HG02970 (cell line): ENCODE data around the gene ZNF536.

Experiments used
- ATAC-seq: cut with Tn5 transposase; IDR thresholded peaks from one replicate; pipeline ENCODE4 v1.9.1; 2021; ENCODE audit warnings: mild to moderate bottlenecking, moderate library complexity, moderate number of reproducible peaks; ENCODE audit not compliant: unreplicated experiment, low FRiP score

ZNF536 gene

GRCh38 chr19:30361107-30361447 lies 11.1 kb upstream of the ZNF536 start:
- ATAC-seq: no peak

GRCh38 chr19:30361721-30362120 lies 10.5 kb upstream of the ZNF536 start:
- ATAC-seq: no peak

GRCh38 chr19:30362156-30362754 lies 9.9 kb upstream of the ZNF536 start:
- no peak for ATAC-seq

- ATAC-seq: no peak
These were observed 9.1 kb upstream of the ZNF536 start for GRCh38 chr19:30363073-30363472.

- ATAC-seq: no peak
These were observed 7.1 kb upstream of the ZNF536 start for GRCh38 chr19:30364866-30365800.

GRCh38 chr19:30366282-30366681 lies 5.9 kb upstream of the ZNF536 start:
- no peak for ATAC-seq

- ATAC-seq: no peak
These were observed 5.2 kb upstream of the ZNF536 start for GRCh38 chr19:30367006-30367405.

GRCh38 chr19:30367421-30367820 lies 4.8 kb upstream of the ZNF536 start:
- no peak for ATAC-seq

- ATAC-seq: no peak
These were observed 2.4 kb upstream of the ZNF536 start for GRCh38 chr19:30369833-30370232.

GRCh38 chr19:30371161-30371836 lies 885 bp upstream of the ZNF536 start:
- no peak for ATAC-seq

- ATAC-seq: no peak
These were observed 1.4 kb downstream of the ZNF536 start for GRCh38 chr19:30373593-30373992.

- ATAC-seq: no peak
These were observed 2.3 kb downstream of the ZNF536 start for GRCh38 chr19:30374539-30374864.

- ATAC-seq: no peak
These were observed 2.8 kb downstream of the ZNF536 start for GRCh38 chr19:30374865-30375552.

GRCh38 chr19:30375553-30376031 lies 3.4 kb downstream of the ZNF536 start:
- ATAC-seq: no peak

GRCh38 chr19:30376272-30376671 lies 4.1 kb downstream of the ZNF536 start:
- no peak for ATAC-seq

- no peak for ATAC-seq
These were observed 4.7 kb downstream of the ZNF536 start for GRCh38 chr19:30376826-30377425.

- no peak for ATAC-seq
These were observed 6.5 kb downstream of the ZNF536 start for GRCh38 chr19:30378701-30379100.

GRCh38 chr19:30379841-30380610 lies 7.8 kb downstream of the ZNF536 start:
- ATAC-seq: no peak

- ATAC-seq: no peak
These were observed 9.2 kb downstream of the ZNF536 start for GRCh38 chr19:30381366-30381765.

GRCh38 chr19:30385174-30385573 lies 13.0 kb downstream of the ZNF536 start:
- ATAC-seq: no peak
